Hepatocyte (in vitro differentiated cells): ENCODE measurements around the gene SRGN. TPM values are rescaled to one million over a fixed set of nuclear protein-coding genes. Genes with fewer than 3 reads are reported as not detected.

Experiments used
- DNase-seq: peaks from one replicate; pipeline ENCODE4 v3.0.0-alpha.2; 2016; ENCODE audit warnings: low spot score
- H2AFZ ChIP-seq: fragments of 200-600 bp; sonication (generic); 2 replicates; pipeline ENCODE4 v1.6.0; 2016; ENCODE audit warnings: antibody characterized with exemption, mild to moderate bottlenecking
- H3K27ac ChIP-seq: fragments of 200-600 bp; sonication (generic); 2 replicates; pipeline ENCODE4 v1.5.1; 2016; ENCODE audit warnings: mild to moderate bottlenecking
- H3K27me3 ChIP-seq: fragments of 200-600 bp; sonication (generic); 2 replicates; pipeline ENCODE4 v1.6.1; 2016
- H3K36me3 ChIP-seq: fragments of 200-600 bp; sonication (generic); replicated peaks from 2 replicates; pipeline ENCODE4 v1.5.1; 2016; ENCODE audit warnings: low read depth; ENCODE audit not compliant: insufficient read depth
- H3K4me1 ChIP-seq: fragments of 200-600 bp; sonication (generic); 2 replicates; pipeline ENCODE4 v1.5.1; 2016; ENCODE audit warnings: mild to moderate bottlenecking, moderate library complexity; ENCODE audit not compliant: insufficient read depth
- H3K4me2 ChIP-seq: fragments of 200-600 bp; sonication (generic); 2 replicates; pipeline ENCODE4 v1.6.0; 2016
- H3K4me3 ChIP-seq: fragments of 200-600 bp; sonication (generic); 2 replicates; pipeline ENCODE4 v1.5.1; 2016; ENCODE audit warnings: mild to moderate bottlenecking
- H3K79me2 ChIP-seq: fragments of 200-600 bp; sonication (generic); 2 replicates; pipeline ENCODE4 v1.6.0; 2017; ENCODE audit warnings: mild to moderate bottlenecking
- H3K9me2 ChIP-seq: fragments of 200-600 bp; sonication (generic); replicated peaks from 2 replicates; pipeline ENCODE4 v1.6.0; 2017; ENCODE audit warnings: mild to moderate bottlenecking; ENCODE audit not compliant: insufficient read depth
- H3K9me3 ChIP-seq: fragments of 200-600 bp; sonication (generic); 2 replicates; pipeline ENCODE4 v1.5.1; 2016; ENCODE audit warnings: low read depth, mild to moderate bottlenecking
- H4K20me1 ChIP-seq: fragments of 200-600 bp; sonication (generic); 2 replicates; pipeline ENCODE4 v1.6.0; 2016; ENCODE audit warnings: mild to moderate bottlenecking; ENCODE audit not compliant: insufficient read depth, poor library complexity, severe bottlenecking
- CTCF ChIP-seq: fragments of 200-600 bp; sonication (generic); IDR thresholded peaks from 2 replicates; pipeline ENCODE4 v1.5.1; 2016; ENCODE audit warnings: antibody characterized with exemption, mild to moderate bottlenecking; ENCODE audit not compliant: poor library complexity
- EZH2 ChIP-seq: fragments of 200-600 bp; sonication (generic); IDR thresholded peaks from 2 replicates; pipeline ENCODE4 v1.6.1; 2016; ENCODE audit warnings: antibody characterized with exemption, mild to moderate bottlenecking, borderline replicate concordance
- EZH2phosphoT487 ChIP-seq: fragments of 200-600 bp; sonication (generic); IDR thresholded peaks from one replicate; pipeline ENCODE4 v1.6.1; 2018; ENCODE audit warnings: antibody characterized with exemption, mild to moderate bottlenecking, low read depth, moderate library complexity; ENCODE audit not compliant: unreplicated experiment, severe bottlenecking
- WGBS: methylation state at CpG from one replicate; pipeline ENCODE4 v1.1.6; 2016; ENCODE audit warnings: low lambda C conversion rate; ENCODE audit errors: missing lambda C conversion rate; 5-methylcytosine and 5-hydroxymethylcytosine counted together
- polyA plus RNA-seq: library from polyadenylated mRNA; unstranded; fragments of >200 nt; fragmentation: Nextera tagmentation; extraction: Ambion mirVana; gene quantifications from 2 replicates; pipeline ENCODE4 v1.2.1, GENCODE V29; 2016
- total RNA-seq: library from RNA; depleted of rRNA; stranded (reverse); fragments of >200 nt; gene quantifications from 2 replicates; pipeline ENCODE4 v1.2.3, GENCODE V29; 2014

SRGN gene
- total and polyA plus RNA-seq, 2 experiments from 2014 or later, result 0.36 to 2.5 TPM

- no peak overlapping the region for H2AFZ ChIP-seq
- TF ChIP-seq CTCF (no peak), EZH2 (no peak), EZH2phosphoT487 (no peak)
- 66% methylated on average over 6 of the region's 6 CpGs for WGBS
Observed at GRCh38 chr10:69073026-69073425, 14.9 kb upstream of the SRGN start.

GRCh38 chr10:69073736-69074364 is 14.1 kb upstream of the SRGN start:
- no peak for TF ChIP-seq EZH2phosphoT487
- TF ChIP-seq CTCF, result no peak
- no peak for TF ChIP-seq EZH2
- no peak overlapping the region for H3K27ac ChIP-seq
- no peaks in the 10 kb centered on the region for H3K9me2 ChIP-seq
- no peak overlapping the region for H3K4me3 ChIP-seq
- H2AFZ ChIP-seq, result no peak overlapping the region
- DNase-seq, result no peak
- H3K79me2 ChIP-seq, result no peaks in the 10 kb centered on the region
- no peaks in the 10 kb centered on the region for H4K20me1 ChIP-seq
- H3K9me3 ChIP-seq, result no peaks in the 10 kb centered on the region
- no peaks in the 10 kb centered on the region for H3K27me3 ChIP-seq
- no peak overlapping the region for H3K4me2 ChIP-seq
- 67% methylated on average over 6 of the region's 8 CpGs for WGBS
- no peaks in the 10 kb centered on the region for H3K36me3 ChIP-seq
- H3K4me1 ChIP-seq, result no peaks in the 10 kb centered on the region

More at GRCh38 chr10:69073026-69073425, 14.9 kb upstream of the SRGN start:
- DNase-seq, result no peak
- H3K4me3 ChIP-seq, result no peak overlapping the region
- no peaks in the 10 kb centered on the region for H3K4me1 ChIP-seq
- H3K36me3 ChIP-seq, result no peaks in the 10 kb centered on the region
- no peaks in the 10 kb centered on the region for H3K27me3 ChIP-seq
- H3K9me2 ChIP-seq, result no peaks in the 10 kb centered on the region
- H4K20me1 ChIP-seq, result no peaks in the 10 kb centered on the region
- H3K9me3 ChIP-seq, result no peaks in the 10 kb centered on the region
- H3K79me2 ChIP-seq, result no peaks in the 10 kb centered on the region
- no peak overlapping the region for H3K4me2 ChIP-seq
- H3K27ac ChIP-seq, result no peak overlapping the region

DNA sequence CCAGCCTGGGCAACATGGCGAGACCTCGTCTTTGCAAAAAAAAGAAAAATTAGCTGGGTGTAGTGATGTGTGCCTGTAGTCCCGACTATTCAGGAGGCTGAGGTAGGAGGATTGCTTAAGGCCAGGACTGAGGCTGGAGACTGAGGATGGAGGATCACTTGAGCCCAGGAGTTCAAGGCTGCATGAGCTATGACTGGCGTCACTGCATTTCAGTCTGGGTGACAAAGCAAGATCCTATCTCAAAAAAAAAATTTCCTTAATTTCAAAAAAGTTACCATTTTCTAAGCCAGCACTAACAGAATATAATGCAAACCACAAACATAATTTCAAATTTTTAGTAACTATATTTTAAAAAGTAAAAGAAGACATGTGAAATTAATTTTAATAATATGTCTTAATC is 13.4 kb upstream of the SRGN start:
- Histone ChIP-seq H4K20me1 (no peaks in the 10 kb centered on the region), H3K36me3 (no peaks in the 10 kb centered on the region), H3K27ac (no peak overlapping the region), H3K27me3 (no peaks in the 10 kb centered on the region), H3K4me2 (no peak overlapping the region), H3K79me2 (no peaks in the 10 kb centered on the region), H3K4me1 (no peaks in the 10 kb centered on the region), H2AFZ (no peak overlapping the region), H3K9me2 (no peaks in the 10 kb centered on the region), H3K4me3 (no peak overlapping the region), H3K9me3 (no peaks in the 10 kb centered on the region)
- DNase-seq, result no peak
- 97% methylated on average over 4 of the region's 4 CpGs for WGBS
- TF ChIP-seq EZH2phosphoT487, result no peak
- TF ChIP-seq CTCF, result no peak
- no peak for TF ChIP-seq EZH2
